AG04449 (cell line): Measurements from ENCODE around the gene MBNL1.

Source experiments
- CTCF ChIA-PET: fragments of 350-600 bp; formaldehyde crosslinking; extraction: SDS; loops from one replicate; lab custom pipeline; 2021; ENCODE audit warnings: antibody characterized with exemption; lab: Yijun Ruan, JAX
- POLR2A ChIA-PET: fragments of 400-600, 350-600 bp; formaldehyde crosslinking; extraction: SDS; loops from one replicate; lab custom pipeline; 2020; ENCODE audit warnings: antibody characterized with exemption, inconsistent platforms; lab: Yijun Ruan, JAX
- DNase-seq: peaks from one replicate; pipeline ENCODE4 v3.0.0-alpha.2; 2010; ENCODE audit warnings: low read depth, low spot score
- H3K4me3 ChIP-seq: 2 replicates; pipeline ENCODE4 v1.5.1; 2011; ENCODE audit warnings: low read depth, mild to moderate bottlenecking, control low read depth, low read length
- CTCF ChIP-seq: IDR thresholded peaks from one replicate; pipeline ENCODE4 v1.5.1; 2011; ENCODE audit warnings: mild to moderate bottlenecking, moderate library complexity, low read length, control low read depth, inconsistent platforms; ENCODE audit not compliant: insufficient read depth; ENCODE audit errors: missing control alignments

Gene MBNL1

DNA sequence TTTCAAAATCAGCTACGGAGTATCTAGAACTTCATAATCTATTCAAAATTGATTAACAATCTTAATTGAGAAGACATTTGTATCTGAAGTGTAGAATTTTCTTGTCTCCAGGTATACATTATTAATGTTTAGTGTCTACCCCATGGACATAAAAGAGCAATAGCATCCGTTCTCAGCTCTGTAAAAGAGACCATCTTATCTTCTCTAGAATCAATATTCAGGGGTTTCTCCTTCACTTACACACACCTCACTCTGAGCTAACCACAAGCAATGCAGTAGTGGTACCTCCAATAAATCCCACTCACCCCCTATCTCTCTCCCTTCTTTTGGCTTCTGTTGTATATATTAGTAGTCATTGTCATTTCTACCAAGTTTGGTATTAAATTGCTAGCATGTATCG is 16.2 kb downstream of the MBNL1 start:
- CTCF ChIA-PET = interaction anchor here (0.7 kb wide), 1 partner anchor 47 kb away, joined by 3 read pairs; no protein-coding TSS in a partner anchor
- POLR2A ChIA-PET = no interaction called here
- no peak for DNase-seq
- TF ChIP-seq CTCF = no peak
- no peak overlapping the region for H3K4me3 ChIP-seq

DNA sequence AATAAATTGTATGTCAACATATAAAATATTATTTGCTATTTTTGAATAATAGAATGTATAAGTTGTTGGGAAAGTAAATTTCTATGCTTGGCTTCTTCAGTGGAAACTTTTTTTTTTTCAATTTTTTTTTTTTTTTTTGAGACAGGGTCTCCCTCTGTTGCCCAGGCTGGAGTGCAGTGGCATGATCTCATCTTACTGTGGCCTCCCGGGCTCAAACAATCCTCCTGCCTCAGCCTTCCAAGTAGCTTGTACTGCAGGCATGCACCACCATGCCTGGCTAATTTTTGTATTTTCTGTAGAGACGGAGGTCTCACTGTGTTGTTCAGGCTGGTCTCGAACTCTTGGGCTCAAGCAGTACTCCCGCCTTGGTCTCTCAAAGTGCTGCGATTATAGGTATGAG is 16.8 kb downstream of the MBNL1 start:
- POLR2A ChIA-PET = no interaction called here
- no peak for DNase-seq
- CTCF ChIA-PET = interaction anchor here (0.7 kb wide), 1 partner anchor 46 kb away, joined by 3 read pairs; no protein-coding TSS in a partner anchor
- TF ChIP-seq CTCF = no peak
- H3K4me3 ChIP-seq = no peak overlapping the region

GRCh38 chr3:152287898-152288576 is 19.3 kb downstream of the MBNL1 start:
- no peak for TF ChIP-seq CTCF
- no peak for DNase-seq
- H3K4me3 ChIP-seq = no peak overlapping the region
- CTCF ChIA-PET = interaction anchor here (1.5 to 1.6 kb wide), 2 partner anchors 156 to 162 kb away, joined by 3 to 4 read pairs; no protein-coding TSS in a partner anchor
- POLR2A ChIA-PET = interaction anchor here (1.0 kb wide), 1 partner anchor 21 kb away, joined by 4 read pairs; no protein-coding TSS in a partner anchor

GRCh38 chr3:152288681-152289080 is 20.0 kb downstream of the MBNL1 start:
- no peak overlapping the region for H3K4me3 ChIP-seq
- no peak for TF ChIP-seq CTCF
- ChIA-PET CTCF (no interaction called here), POLR2A (interaction anchor here (0.6 kb wide), 1 partner anchor 98 kb away, joined by 3 read pairs; no protein-coding TSS in a partner anchor)
- DNase-seq = no peak

- H3K4me3 ChIP-seq = no peak overlapping the region
- TF ChIP-seq CTCF = no peak
- POLR2A ChIA-PET = no interaction called here
- DNase-seq = no peak
- CTCF ChIA-PET = interaction anchor here (0.6 kb wide), 1 partner anchor 9 kb away, joined by 3 read pairs; no protein-coding TSS in a partner anchor
Observed at GRCh38 chr3:152289708-152290107, 21.0 kb downstream of the MBNL1 start.

GRCh38 chr3:152290374-152290773 is 21.6 kb downstream of the MBNL1 start:
- DNase-seq = no peak
- H3K4me3 ChIP-seq = no peak overlapping the region
- ChIA-PET POLR2A (no interaction called here), CTCF (interaction anchor here (1.0 kb wide), 1 partner anchor 14 kb away, joined by 3 read pairs; no protein-coding TSS in a partner anchor)
- TF ChIP-seq CTCF = no peak
